Stimulated activated CD8-positive, alpha-beta memory T cell treated with anti-CD3 and anti-CD28 coated beads, Interleukin-7, amount 100 ng/mL, for 4 hours (primary cell): ENCODE results near the gene TGIF1.
"Not testable (repeated sequence)": the region's sequence is repeated elsewhere in the genome, so short reads cannot be mapped to it uniquely, and the experiment has no call there.

Experiments
- DNase-seq, 2 donors: peaks; one replicate each; pipeline ENCODE4 v3.0.0-alpha.2; 2020; ENCODE audit warnings: low read depth in 2 of 2

The TGIF1 gene

GRCh38 chr18:3455907-3456685 lies 6.1 kb downstream of the TGIF1 start:
- DNase-seq: no peak

- DNase-seq: no peak
Observed at GRCh38 chr18:3456686-3457069, 6.7 kb downstream of the TGIF1 start.

GRCh38 chr18:3457261-3457724 lies 7.3 kb downstream of the TGIF1 start:
- DNase-seq: no peak

DNA sequence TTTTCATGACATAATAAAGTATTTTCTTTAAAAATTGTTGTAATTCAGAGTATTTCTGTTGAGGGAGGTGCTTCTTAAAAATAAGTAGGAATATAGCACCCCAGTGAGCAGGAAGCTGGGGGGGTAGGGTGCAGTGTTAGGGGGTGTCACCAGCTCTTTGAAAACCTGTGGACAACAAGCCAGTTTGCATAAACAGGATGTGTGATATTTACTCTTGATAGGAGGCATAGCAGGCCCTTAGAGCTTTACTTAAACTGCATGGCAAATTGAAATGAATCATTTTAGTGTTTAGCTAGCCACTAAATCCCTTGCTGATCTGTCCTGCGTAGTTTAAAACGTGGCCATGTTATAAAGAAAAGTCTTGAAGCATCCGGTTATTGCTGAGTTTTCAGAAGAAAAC lies 8.4 kb downstream of the TGIF1 start:
- no peak for DNase-seq

- DNase-seq: no peak
Observed at GRCh38 chr18:3458952-3459853, 9.2 kb downstream of the TGIF1 start.

- DNase-seq: no peak
Observed at GRCh38 chr18:3460823-3461398, 10.9 kb downstream of the TGIF1 start.

DNA sequence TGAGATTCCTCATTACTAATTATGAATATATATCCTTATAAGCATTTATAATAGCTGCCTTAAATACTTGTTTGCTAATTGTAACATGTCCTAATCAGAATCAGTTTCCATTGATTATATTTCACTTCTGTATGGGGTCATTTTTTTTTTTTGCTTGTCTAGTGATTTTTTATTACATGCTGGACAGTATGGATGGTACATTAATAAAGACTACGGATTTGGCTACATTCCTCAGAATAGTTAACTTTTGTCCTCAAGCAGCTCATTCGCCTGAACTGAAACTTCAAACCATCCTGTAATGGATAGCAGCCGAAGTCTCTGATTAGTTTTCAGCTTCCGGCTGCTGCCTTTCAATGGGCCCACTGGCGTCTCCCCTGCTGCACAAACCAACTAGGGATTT lies 11.7 kb downstream of the TGIF1 start:
- no peak for DNase-seq

DNA sequence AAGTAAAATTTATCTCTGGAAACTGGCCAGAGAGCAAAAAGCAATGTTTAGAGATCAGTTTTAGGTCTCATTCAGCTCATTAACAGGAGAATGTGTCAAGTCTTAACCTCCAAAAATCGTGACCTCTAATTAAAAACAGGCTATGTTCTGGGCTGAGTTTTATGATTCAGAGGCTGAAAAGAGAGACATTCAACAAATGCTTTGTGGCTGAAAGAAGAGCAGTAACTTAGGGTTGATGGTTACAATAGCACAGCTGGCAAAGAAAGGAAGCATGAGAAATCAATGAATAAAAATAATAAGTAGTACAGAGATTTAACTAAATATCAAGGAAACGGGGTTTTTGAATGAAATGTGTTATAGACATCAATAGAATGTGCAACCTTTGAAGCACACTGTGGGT lies 13.1 kb downstream of the TGIF1 start:
- no peak for DNase-seq

- no peak for DNase-seq
Observed at GRCh38 chr18:3466045-3466444, 16.1 kb downstream of the TGIF1 start.

GRCh38 chr18:3466872-3467271 lies 16.9 kb downstream of the TGIF1 start:
- no peak for DNase-seq

- no peak for DNase-seq
Observed at GRCh38 chr18:3468066-3468705, 18.2 kb downstream of the TGIF1 start.

DNA sequence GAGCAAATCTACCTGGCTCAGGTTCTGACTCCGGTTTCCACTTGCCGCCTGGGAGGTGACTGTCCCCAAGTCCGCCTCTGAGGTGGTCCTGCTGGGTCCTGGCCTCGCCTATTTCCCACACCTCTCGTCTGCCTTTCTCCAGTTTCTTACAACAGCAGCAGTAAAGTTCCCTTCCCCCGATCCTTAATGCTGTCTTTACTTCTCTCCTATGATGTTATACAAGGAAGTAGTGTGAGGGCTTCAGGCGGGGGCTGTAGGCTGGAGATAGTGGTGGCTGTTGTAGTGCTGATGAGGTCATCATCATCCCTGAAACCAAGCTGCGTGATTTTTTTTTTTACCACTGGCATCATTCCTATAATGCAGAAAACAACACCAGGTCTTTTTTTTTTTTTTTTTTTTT lies 18.9 kb downstream of the TGIF1 start:
- no peak for DNase-seq

DNA sequence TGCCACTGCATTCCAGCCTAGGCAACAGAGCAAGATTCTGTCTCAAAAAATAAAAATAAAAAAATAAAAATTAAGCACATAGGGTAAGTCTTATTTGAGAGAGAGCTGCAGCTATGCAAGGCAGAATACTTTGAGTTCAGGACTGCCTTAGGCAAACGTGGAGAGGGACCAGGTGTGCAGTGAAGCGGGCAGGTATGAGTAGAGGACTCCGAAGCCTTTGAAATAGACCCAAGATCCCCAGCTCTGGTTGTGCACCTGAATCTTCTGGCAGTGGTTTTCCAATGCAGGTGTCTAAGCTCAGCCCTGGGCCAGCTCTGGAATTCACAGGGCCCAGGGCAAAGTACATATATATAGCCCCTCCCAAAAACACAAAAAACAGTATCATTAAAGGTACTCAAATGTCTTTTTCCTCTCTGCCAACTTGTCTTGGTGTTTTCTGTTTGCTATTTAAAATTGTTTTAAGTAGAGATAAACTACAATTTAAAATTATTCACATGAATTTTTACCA lies 21.2 kb downstream of the TGIF1 start:
- no peak for DNase-seq

GRCh38 chr18:3472121-3472520 lies 22.1 kb downstream of the TGIF1 start:
- not testable (repeated sequence) for DNase-seq

DNA sequence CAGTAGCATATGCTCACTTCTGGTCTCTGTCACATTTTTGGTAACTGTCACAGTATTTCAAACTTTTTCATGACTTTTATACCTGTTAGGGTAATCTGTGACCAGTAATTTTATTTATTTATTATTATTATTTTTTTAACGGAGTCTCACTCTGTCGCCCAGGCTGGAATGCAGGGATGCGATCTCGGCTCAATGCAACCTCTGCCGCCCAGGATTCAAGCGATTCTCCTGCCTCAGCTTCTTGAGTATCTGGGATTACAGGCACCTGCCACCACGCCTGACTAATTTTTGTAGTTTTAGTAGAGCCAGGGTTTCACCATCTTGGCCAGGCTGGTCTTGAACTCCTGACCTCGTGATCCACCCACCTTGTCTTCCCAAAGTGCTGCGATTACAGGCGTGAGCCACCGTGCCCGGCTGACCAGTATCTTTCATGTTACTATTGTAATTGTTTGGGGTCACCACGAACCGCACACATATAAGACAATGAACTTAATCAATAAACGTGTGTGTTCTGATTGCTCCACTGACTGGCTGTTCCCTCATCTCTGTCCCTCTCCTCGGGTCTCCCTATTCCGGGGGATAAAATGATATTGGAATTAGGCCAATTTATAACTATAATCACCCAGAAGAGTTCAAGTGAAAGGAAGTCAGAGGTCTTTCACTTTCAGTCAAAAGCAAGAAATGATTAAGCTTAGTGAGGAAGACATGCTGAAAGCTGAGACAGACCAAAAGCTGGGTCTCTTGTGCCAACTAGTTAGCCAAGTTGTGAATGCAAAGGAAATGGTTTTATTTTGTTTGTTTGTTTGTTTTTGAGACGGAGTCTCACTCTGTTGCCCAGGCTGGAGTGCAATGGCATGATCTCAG lies 22.9 kb downstream of the TGIF1 start:
- no peak for DNase-seq

GRCh38 chr18:3478262-3478978 lies 28.4 kb downstream of the TGIF1 start:
- DNase-seq: no peak

DNA sequence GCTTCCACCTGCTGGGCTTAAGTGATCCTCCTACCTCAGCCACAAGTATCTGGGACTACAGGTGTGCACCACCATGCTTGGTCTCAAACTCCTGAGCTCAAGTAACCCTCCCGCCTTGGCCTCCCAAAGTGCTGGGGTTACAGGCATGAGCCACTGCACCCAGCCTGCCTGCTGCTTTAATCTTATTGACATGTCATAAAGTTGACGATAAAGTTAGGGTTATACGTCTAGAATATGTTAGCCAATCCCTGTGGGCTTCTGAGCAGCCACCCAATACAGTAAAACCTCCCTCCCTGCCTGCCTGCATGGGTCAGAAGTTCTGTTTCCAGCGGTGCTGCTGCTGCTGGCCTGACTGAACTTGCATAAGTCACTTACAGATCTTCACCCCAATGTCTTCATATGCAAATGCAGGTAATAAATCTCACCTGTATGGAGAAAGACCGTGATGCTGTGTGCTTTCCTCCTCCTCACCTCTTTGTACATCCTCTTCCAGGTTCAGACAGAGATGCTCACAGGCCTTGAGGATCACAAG lies 30.1 kb downstream of the TGIF1 start:
- no peak for DNase-seq

DNA sequence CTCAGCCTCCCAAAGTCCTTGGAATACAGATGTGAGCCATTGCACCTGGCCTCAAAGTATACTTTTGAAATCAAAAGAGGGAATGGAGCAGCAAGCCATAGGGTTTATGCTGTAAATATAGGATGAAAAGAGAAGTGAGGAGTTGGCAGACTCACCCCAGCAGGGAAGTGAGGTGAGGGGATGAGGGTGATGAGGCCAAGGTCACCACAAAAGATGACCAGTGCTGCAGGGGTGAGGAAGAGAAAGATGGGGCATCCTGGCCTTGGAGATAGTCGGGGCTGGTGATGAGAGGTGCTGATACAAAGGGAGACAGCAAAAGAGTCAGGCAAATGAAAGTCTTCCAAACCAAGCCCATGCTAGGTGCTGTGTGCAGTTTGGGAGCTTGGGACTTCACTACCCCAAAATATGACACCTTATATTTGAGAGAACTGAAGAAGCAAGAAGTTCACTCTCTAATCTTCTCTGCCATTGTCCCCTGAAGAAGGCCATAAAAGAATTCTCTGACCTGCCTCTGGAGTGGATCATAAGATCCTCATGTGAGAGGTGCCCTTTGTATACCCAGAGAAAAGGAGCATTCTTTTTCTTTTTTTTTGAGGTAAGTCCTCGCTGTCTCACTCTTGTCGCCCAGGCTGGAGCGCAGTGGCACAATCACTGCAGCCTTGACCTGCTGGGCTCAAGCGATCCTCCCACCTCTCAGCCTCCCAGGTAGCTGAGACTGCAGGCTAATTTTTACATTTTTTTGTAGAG lies 31.0 kb downstream of the TGIF1 start:
- DNase-seq: no peak

- DNase-seq: no peak
Observed at GRCh38 chr18:3481696-3482210, 31.8 kb downstream of the TGIF1 start.
